A549 (cell line): ENCODE data around the gene NTNG1. TPM values are rescaled to one million over a fixed set of nuclear protein-coding genes. Genes with fewer than 3 reads are reported as not detected.

ENCODE experiments used
- ATAC-seq, 2 experiments: fragments of 200-7000 bp in 1 of 2; fragments of >200 bp in 1 of 2; cut with Nextera tagmentation in 1 of 2; cut with Tn5 transposase in 1 of 2; 3 replicates each; pipeline versions ENCODE4 v1.8.0 to v1.9.1; 2018 to 2020; ENCODE audit warnings: mild to moderate bottlenecking in 1 of 2, moderate library complexity in 1 of 2
- CTCF ChIA-PET: fragments of 300-600 bp; sonication (Branson Sonifier 250); formaldehyde crosslinking; extraction: SDS; loops from one replicate; lab custom pipeline; 2021; ENCODE audit warnings: antibody characterized with exemption, inconsistent platforms; lab: Yijun Ruan, JAX
- POLR2A ChIA-PET: fragments of 350-600 bp; formaldehyde crosslinking; extraction: SDS; loops from one replicate; lab custom pipeline; 2021; ENCODE audit warnings: antibody characterized with exemption, inconsistent platforms; lab: Yijun Ruan, JAX
- DNase-seq, 2 experiments: peaks; one replicate each; pipeline versions ENCODE4 v3.0.0 to v3.0.0-alpha.2; 2011 to 2016; ENCODE audit warnings: low read depth in 1 of 2, low spot score in 1 of 2
- FAIRE-seq: peaks from 2 replicates; lab custom pipeline; 2011; peaks lifted over from hg19 to GRCh38; lab: Jason Lieb, UNC
- H3K27ac ChIP-seq, 2 experiments: fragments of >200 bp; sonication (Bioruptor Twin); formaldehyde crosslinking; 3 replicates each; pipeline ENCODE4 v1.5.1; 2016 to 2017
- H3K4me1 ChIP-seq: fragments of >200 bp; sonication (Bioruptor Twin); formaldehyde crosslinking; 3 replicates; pipeline ENCODE4 v1.6.1; 2016
- H3K4me2 ChIP-seq: fragments of >200 bp; sonication (Bioruptor Twin); formaldehyde crosslinking; 3 replicates; pipeline ENCODE4 v1.6.1; 2016
- H3K4me3 ChIP-seq: fragments of >200 bp; sonication (Bioruptor Twin); formaldehyde crosslinking; 3 replicates; pipeline ENCODE4 v1.5.1; 2016
- H3K9me3 ChIP-seq: fragments of >200 bp; sonication (Bioruptor Twin); formaldehyde crosslinking; 3 replicates; pipeline ENCODE4 v1.6.1; 2016
- CBX2 ChIP-seq: fragments of 200-600 bp; sonication (generic); IDR thresholded peaks from 2 replicates; pipeline ENCODE4 v1.6.1; 2016; ENCODE audit warnings: low read depth, mild to moderate bottlenecking, borderline replicate concordance
- CHD2 ChIP-seq: fragments of 150-350 bp; IDR thresholded peaks from 2 replicates; pipeline ENCODE4 v1.6.1; 2014; ENCODE audit warnings: low read length; ENCODE audit not compliant: partially characterized antibody
- CHD4 ChIP-seq: fragments of 200-600 bp; sonication (generic); IDR thresholded peaks from 2 replicates; pipeline ENCODE4 v1.6.1; 2016; ENCODE audit warnings: antibody characterized with exemption, mild to moderate bottlenecking, borderline replicate concordance
- CTCF ChIP-seq: fragments of >200 bp; sonication (Bioruptor Twin); formaldehyde crosslinking; IDR thresholded peaks from 3 replicates; pipeline ENCODE4 v1.5.1; 2016
- EHF ChIP-seq: fragments of 250-450 bp; sonication (Bioruptor Pico); IDR thresholded peaks from 2 replicates; pipeline ENCODE4 v1.5.0; 2020; ENCODE audit warnings: mild to moderate bottlenecking
- EHMT2 ChIP-seq: fragments of 200-600 bp; sonication (generic); IDR thresholded peaks from 2 replicates; pipeline ENCODE4 v1.6.1; 2016; ENCODE audit warnings: antibody characterized with exemption, low read depth, mild to moderate bottlenecking, moderate library complexity
- EP300 ChIP-seq, 2 experiments: fragments of >200 bp; sonication (Bioruptor Twin); formaldehyde crosslinking; IDR thresholded peaks; 2 replicates in 1 of 2; 3 replicates in 1 of 2; pipeline ENCODE4 v1.6.1; 2016 to 2017
- ESRRA ChIP-seq: fragments of 150-350 bp; IDR thresholded peaks from 2 replicates; pipeline ENCODE4 v1.6.1; 2014; ENCODE audit warnings: mild to moderate bottlenecking, low read length, borderline replicate concordance
- HES2 ChIP-seq: fragments of >200 bp; sonication (Bioruptor Twin); formaldehyde crosslinking; IDR thresholded peaks from 2 replicates; pipeline ENCODE4 v1.6.1; 2016
- HMGXB4 ChIP-seq: fragments of 250-450 bp; sonication (Bioruptor Pico); IDR thresholded peaks from 2 replicates; pipeline ENCODE4 v1.5.0; 2021; ENCODE audit warnings: mild to moderate bottlenecking, moderate library complexity, borderline replicate concordance
- HOXB13 ChIP-seq: fragments of 250-450 bp; sonication (Bioruptor Pico); IDR thresholded peaks from 2 replicates; pipeline ENCODE4 v1.5.0; 2020; ENCODE audit warnings: low read depth, mild to moderate bottlenecking, moderate library complexity
- HOXB5 ChIP-seq: fragments of 250-450 bp; sonication (Bioruptor Pico); IDR thresholded peaks from 2 replicates; pipeline ENCODE4 v1.5.0; 2020; ENCODE audit warnings: mild to moderate bottlenecking, moderate library complexity
- KDM1A ChIP-seq: fragments of 200-600 bp; sonication (generic); IDR thresholded peaks from 2 replicates; pipeline ENCODE4 v1.6.1; 2016; ENCODE audit warnings: low read depth, mild to moderate bottlenecking
- MAFK ChIP-seq: fragments of 450-650 bp; IDR thresholded peaks from 2 replicates; pipeline ENCODE4 v1.6.1; 2014; ENCODE audit not compliant: partially characterized antibody
- MAZ ChIP-seq: fragments of 150-350 bp; IDR thresholded peaks from 2 replicates; pipeline ENCODE4 v1.6.1; 2014; ENCODE audit warnings: antibody characterized with exemption, low read depth, low read length, borderline replicate concordance
- MYC ChIP-seq: IDR thresholded peaks from 2 replicates; pipeline ENCODE4 v1.6.1; 2012; ENCODE audit warnings: mild to moderate bottlenecking, inconsistent platforms, low read length, improper control_type of control experiment, borderline replicate concordance
- POLR2A ChIP-seq: IDR thresholded peaks from 2 replicates; pipeline ENCODE4 v1.6.1; 2012; ENCODE audit warnings: mild to moderate bottlenecking, low read length
- RFX5 ChIP-seq: fragments of 450-650 bp; IDR thresholded peaks from 2 replicates; pipeline ENCODE4 v1.7.1; 2014; ENCODE audit warnings: antibody characterized with exemption, mild to moderate bottlenecking, moderate library complexity
- RNF2 ChIP-seq: fragments of 200-600 bp; sonication (generic); IDR thresholded peaks from 2 replicates; pipeline ENCODE4 v1.6.1; 2016; ENCODE audit warnings: low read depth, mild to moderate bottlenecking, antibody characterized with exemption, moderate library complexity, borderline replicate concordance
- SMC3 ChIP-seq: fragments of >200 bp; sonication (Bioruptor Twin); formaldehyde crosslinking; IDR thresholded peaks from 3 replicates; pipeline ENCODE4 v1.6.1; 2018; ENCODE audit warnings: inconsistent platforms
- WGBS: methylation state at CpG from one replicate; pipeline ENCODE4 v1.1.6; 2017; ENCODE audit errors: missing lambda C conversion rate; 5-methylcytosine and 5-hydroxymethylcytosine counted together
- polyA plus RNA-seq, 4 experiments: library from polyadenylated mRNA; depleted of rRNA in 3 of 4; stranded (reverse); fragments of >200 nt; fragmentation: RNase III in 1 of 4; extraction: RNeasy Plus Mini Kit Qiagen cat#74134 plus additional on column Dnase treatment in 1 of 4; gene quantifications; 2 replicates in 3 of 4; 3 replicates in 1 of 4; pipeline ENCODE4 v1.2.3, GENCODE V29; 2011 to 2017
- TF ChIP-seq, protein P1 (sequence below): IDR thresholded peaks from 2 replicates; pipeline ENCODE4 v1.6.1; 2012; ENCODE audit warnings: low read depth, borderline replicate concordance
- TF ChIP-seq, protein P2 (sequence below): fragments of 200-600 bp; sonication (generic); IDR thresholded peaks from 2 replicates; pipeline ENCODE4 v1.6.1; 2016; ENCODE audit warnings: antibody characterized with exemption, mild to moderate bottlenecking, moderate library complexity
- TF ChIP-seq, protein P3 (sequence below): fragments of >200 bp; sonication (Bioruptor Twin); formaldehyde crosslinking; IDR thresholded peaks from 3 replicates; pipeline ENCODE4 v1.6.1; 2016
- TF ChIP-seq, protein P4 (sequence below): fragments of 150-350 bp; IDR thresholded peaks from 2 replicates; pipeline ENCODE4 v1.6.1; 2014; ENCODE audit warnings: low read depth, mild to moderate bottlenecking, low read length

Gene NTNG1
- polyA plus RNA-seq, 2 of the 4 experiments (the other 2 are of a cell fraction): not detected

DNA sequence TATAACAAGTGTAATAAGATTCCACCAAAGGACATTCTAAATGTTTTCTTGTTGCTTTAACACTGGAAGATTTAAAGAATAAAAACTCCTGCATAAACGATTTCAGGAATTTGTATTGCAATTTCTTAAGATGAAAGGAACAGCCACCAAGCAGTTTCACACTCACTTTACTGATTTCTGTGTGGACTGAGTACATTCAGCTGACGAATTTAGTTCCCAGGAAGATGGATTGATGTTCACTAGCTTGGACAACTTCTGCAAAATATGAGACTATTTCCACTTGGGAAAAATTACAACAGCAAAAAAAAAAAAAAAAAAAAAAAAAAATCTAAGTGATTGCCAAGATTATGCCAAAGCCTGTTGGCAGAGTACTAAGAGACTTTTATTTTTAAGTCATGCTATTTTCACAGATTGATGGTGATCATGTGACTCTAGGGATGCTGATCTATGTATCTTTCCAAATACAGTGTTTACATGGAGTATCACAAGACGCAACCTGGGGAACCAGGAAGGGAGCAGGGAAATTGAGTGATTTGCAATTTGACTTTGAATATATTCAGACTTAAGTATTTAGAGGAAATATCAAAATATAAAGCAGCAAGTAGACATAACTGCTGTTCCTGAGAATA, 341.0 kb downstream of the NTNG1 start:
- no peak for TF ChIP-seq HOXB5
- no peak for TF ChIP-seq ESRRA
- TF ChIP-seq, protein P1, sequence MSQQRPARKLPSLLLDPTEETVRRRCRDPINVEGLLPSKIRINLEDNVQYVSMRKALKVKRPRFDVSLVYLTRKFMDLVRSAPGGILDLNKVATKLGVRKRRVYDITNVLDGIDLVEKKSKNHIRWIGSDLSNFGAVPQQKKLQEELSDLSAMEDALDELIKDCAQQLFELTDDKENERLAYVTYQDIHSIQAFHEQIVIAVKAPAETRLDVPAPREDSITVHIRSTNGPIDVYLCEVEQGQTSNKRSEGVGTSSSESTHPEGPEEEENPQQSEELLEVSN: no peak
- TF ChIP-seq CBX2: no peak
- TF ChIP-seq HOXB13 (CRISPR knock-in tag): no peak
- no peak for TF ChIP-seq POLR2A
- TF ChIP-seq EHF (CRISPR knock-in tag): no peak
- TF ChIP-seq, all 56 proteins: peak for 0
- Histone ChIP-seq H3K4me1 (no peaks in the 10 kb centered on the region), H3K27ac (no peak overlapping the region), H3K4me3 (no peak overlapping the region), H3K9me3 (no peaks in the 10 kb centered on the region), H3K4me2 (no peak overlapping the region)
- DNase-seq: no peak
- ChIA-PET CTCF (no interaction called here), POLR2A (no interaction called here)
- no peak for FAIRE-seq
- WGBS: 27% methylated on average over 3 of the region's 3 CpGs
- no peak for ATAC-seq

DNA sequence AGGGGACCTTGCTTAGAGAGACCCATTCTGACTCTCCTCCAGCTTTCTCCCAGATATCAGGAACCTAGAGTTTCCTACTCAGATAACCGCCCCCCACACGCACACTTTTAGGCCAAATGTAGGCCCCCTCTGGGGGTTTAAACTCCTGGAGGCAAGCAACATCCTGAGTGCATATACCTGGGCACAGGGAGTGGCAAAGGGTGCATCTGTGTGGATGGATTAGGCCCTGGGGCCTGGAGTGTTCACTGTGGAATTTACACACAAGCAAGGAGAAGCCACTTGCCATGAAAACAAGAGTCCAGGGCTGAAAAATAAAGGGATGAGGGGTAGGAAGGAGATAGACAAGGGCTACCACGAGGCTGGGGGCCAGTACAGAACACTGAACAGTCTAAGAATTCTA, 343.1 kb downstream of the NTNG1 start:
- no peak for TF ChIP-seq CBX2
- no peak for TF ChIP-seq CTCF
- TF ChIP-seq ESRRA: no peak
- no peak for TF ChIP-seq CHD4
- no peak for TF ChIP-seq MAFK
- TF ChIP-seq RFX5: no peak
- TF ChIP-seq HMGXB4: no peak
- no peak for TF ChIP-seq RNF2
- TF ChIP-seq, protein P2, sequence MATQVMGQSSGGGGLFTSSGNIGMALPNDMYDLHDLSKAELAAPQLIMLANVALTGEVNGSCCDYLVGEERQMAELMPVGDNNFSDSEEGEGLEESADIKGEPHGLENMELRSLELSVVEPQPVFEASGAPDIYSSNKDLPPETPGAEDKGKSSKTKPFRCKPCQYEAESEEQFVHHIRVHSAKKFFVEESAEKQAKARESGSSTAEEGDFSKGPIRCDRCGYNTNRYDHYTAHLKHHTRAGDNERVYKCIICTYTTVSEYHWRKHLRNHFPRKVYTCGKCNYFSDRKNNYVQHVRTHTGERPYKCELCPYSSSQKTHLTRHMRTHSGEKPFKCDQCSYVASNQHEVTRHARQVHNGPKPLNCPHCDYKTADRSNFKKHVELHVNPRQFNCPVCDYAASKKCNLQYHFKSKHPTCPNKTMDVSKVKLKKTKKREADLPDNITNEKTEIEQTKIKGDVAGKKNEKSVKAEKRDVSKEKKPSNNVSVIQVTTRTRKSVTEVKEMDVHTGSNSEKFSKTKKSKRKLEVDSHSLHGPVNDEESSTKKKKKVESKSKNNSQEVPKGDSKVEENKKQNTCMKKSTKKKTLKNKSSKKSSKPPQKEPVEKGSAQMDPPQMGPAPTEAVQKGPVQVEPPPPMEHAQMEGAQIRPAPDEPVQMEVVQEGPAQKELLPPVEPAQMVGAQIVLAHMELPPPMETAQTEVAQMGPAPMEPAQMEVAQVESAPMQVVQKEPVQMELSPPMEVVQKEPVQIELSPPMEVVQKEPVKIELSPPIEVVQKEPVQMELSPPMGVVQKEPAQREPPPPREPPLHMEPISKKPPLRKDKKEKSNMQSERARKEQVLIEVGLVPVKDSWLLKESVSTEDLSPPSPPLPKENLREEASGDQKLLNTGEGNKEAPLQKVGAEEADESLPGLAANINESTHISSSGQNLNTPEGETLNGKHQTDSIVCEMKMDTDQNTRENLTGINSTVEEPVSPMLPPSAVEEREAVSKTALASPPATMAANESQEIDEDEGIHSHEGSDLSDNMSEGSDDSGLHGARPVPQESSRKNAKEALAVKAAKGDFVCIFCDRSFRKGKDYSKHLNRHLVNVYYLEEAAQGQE: no peak
- no peak for TF ChIP-seq CHD2
- TF ChIP-seq, protein P3, sequence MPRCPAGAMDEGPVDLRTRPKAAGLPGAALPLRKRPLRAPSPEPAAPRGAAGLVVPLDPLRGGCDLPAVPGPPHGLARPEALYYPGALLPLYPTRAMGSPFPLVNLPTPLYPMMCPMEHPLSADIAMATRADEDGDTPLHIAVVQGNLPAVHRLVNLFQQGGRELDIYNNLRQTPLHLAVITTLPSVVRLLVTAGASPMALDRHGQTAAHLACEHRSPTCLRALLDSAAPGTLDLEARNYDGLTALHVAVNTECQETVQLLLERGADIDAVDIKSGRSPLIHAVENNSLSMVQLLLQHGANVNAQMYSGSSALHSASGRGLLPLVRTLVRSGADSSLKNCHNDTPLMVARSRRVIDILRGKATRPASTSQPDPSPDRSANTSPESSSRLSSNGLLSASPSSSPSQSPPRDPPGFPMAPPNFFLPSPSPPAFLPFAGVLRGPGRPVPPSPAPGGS: no peak
- no peak for TF ChIP-seq MYC
- TF ChIP-seq, protein P4, sequence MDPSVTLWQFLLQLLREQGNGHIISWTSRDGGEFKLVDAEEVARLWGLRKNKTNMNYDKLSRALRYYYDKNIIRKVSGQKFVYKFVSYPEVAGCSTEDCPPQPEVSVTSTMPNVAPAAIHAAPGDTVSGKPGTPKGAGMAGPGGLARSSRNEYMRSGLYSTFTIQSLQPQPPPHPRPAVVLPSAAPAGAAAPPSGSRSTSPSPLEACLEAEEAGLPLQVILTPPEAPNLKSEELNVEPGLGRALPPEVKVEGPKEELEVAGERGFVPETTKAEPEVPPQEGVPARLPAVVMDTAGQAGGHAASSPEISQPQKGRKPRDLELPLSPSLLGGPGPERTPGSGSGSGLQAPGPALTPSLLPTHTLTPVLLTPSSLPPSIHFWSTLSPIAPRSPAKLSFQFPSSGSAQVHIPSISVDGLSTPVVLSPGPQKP: no peak
- no peak for TF ChIP-seq SMC3
- TF ChIP-seq EP300 (IDR thresholded peaks at IDR 0.05): no peak
- no peak for TF ChIP-seq HES2
- TF ChIP-seq EHMT2: no peak
- no peak for TF ChIP-seq HOXB5
- TF ChIP-seq MAZ: no peak
- TF ChIP-seq KDM1A: no peak
- ChIA-PET CTCF (no interaction called here), POLR2A (no interaction called here)
- WGBS: 19% methylated on average over 3 of the region's 3 CpGs
- Histone ChIP-seq H3K4me3 (no peak overlapping the region), H3K9me3 (no peaks in the 10 kb centered on the region), H3K4me2 (no peak overlapping the region), H3K27ac (no peak overlapping the region), H3K4me1 (no peaks in the 10 kb centered on the region)
- DNase-seq (no peak), ATAC-seq (no peak), FAIRE-seq (no peak)
